HG02610 (cell line): ENCODE data around the gene CHST13.

Experiments used
- ATAC-seq: cut with Tn5 transposase; IDR thresholded peaks from one replicate; pipeline ENCODE4 v1.9.1; 2021; ENCODE audit warnings: mild to moderate bottlenecking, moderate library complexity; ENCODE audit not compliant: unreplicated experiment

Gene CHST13

GRCh38 chr3:126539558-126540250, 15.7 kb downstream of the CHST13 start:
- ATAC-seq, result no peak

DNA sequence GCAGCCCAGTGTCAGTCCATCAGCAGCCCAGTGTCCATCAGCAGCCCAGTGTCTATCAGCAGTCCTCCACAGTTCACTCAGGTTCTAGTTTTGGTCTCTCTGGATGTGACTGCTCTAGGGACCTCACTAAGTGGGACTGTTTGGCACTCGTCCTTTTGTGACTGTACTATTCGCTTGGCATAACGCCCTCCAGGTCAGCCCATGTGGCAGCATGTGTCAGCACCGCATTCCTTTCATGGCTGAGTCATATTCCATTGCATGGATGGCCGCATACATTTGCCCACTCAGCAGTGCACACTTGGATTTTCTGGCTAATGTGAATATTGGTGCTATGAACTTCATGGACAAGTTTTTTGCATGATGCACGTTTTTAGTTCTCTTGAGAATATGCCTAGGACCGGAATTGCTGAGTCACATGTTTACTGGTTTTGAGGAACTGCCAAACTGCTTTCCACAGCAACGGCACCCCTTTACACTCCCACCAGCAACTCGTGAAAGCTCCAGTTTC, 16.4 kb downstream of the CHST13 start:
- ATAC-seq, result no peak

DNA sequence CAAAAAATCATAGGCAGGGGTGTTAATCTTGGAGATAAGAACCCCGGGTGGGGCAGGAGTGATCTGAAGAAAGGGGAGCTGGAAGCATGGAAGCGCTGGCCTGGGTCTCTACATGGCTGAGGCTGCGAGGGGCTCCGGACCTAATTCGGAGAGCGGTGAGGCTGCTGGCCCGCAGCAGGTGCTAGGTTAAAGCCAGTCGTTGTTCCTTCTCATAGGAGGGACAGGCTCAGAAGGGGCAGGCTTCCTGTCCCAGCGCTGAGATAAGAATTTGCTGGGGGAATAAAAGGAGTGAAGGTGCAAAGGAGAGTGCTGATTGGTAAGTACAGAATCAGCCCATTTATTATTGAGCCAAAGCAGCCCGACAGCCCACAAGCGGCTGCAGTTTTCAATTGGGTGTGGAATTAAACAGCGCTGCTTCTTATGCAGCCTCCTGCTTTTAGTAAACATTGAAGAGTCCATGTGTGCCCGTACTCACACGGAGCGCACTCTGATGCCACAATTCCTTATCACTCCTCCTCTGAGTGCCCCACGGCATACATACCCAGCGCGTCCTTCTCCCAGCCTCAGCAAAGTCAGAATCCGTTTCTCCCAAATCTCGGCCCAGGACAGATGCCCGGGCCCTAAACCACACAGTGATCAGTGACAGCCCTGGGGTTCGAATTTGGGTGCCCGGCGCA, 17.1 kb downstream of the CHST13 start:
- no peak for ATAC-seq

DNA sequence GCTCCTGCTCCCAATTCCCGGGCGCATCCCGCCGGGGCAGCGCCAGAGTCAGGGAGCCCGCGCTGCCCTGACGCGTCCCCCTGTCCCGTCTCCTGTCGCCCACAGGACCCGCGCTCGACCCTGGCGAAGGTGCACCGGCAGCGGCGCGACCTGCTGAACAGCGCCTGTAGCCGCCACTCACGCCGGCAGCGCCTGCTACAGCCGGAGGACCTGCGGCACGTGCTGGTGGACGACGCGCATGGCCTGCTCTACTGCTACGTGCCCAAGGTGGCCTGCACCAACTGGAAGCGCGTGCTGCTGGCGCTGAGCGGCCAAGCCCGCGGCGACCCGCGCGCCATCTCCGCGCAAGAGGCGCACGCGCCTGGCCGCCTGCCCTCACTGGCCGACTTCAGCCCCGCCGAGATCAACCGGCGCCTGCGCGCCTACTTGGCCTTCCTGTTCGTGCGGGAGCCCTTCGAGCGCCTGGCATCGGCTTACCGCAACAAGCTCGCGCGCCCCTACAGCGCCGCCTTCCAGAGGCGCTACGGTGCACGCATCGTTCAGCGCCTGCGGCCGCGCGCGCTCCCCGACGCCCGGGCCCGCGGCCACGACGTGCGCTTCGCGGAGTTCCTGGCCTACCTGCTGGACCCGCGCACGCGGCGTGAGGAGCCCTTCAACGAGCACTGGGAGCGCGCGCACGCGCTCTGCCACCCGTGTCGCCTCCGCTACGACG, 17.8 kb downstream of the CHST13 start:
- no peak for ATAC-seq

- no peak for ATAC-seq
These were observed 18.6 kb downstream of the CHST13 start for GRCh38 chr3:126542340-126543241.

DNA sequence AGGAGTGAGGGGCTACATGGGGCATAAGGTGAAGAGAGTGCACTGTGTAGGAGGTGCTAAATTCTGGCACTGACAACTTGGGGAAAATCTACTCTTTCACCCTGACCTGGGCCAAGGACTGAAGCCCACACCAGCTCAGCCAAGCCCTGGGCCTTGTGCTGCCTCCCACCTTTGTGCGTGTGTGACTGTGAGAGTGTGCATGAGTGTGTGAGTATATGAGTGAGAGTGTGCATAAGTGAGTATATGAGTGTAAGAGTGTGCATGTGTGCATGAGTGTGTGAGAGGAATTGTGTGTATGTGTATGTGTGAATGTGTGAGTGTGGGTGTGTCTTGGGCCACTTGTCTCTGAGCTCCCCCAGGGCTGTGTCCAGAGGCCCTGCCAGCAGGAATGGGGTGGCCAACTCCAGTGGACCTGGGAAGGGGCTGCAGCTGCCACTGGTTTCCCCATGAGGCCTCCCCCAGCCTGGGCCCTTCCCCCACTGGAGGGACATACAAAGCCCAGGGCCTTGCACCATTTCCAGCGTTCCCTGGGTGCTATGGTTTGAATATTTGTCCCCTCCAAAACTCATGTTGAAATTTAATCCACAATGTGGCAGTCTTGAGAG, 19.6 kb downstream of the CHST13 start:
- no peak for ATAC-seq

- no peak for ATAC-seq
These were observed 20.8 kb downstream of the CHST13 start for GRCh38 chr3:126544596-126545281.

DNA sequence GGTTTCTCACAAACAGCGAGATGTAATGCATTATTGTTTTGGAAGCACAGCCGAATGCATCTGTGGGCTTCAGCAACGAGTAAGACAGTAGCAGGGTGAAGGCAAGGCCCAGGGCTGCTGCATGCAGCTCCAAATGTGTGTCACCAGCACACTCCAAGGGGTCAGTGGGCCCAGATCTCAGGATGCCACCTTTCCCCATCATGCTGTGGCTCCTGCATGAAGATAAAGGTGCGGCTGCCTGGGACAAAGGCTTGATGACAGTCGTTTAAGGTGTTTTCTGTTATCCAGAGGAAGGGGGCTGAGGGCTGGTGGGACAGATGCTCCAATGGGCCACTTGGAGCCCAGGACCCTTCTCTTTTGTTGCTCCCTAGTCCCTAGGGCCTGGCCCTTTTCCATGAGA, 21.6 kb downstream of the CHST13 start:
- ATAC-seq, result no peak

GRCh38 chr3:126546013-126546412, 22.1 kb downstream of the CHST13 start:
- ATAC-seq, result no peak

- no peak for ATAC-seq
These were observed 22.7 kb downstream of the CHST13 start for GRCh38 chr3:126546549-126547239.

DNA sequence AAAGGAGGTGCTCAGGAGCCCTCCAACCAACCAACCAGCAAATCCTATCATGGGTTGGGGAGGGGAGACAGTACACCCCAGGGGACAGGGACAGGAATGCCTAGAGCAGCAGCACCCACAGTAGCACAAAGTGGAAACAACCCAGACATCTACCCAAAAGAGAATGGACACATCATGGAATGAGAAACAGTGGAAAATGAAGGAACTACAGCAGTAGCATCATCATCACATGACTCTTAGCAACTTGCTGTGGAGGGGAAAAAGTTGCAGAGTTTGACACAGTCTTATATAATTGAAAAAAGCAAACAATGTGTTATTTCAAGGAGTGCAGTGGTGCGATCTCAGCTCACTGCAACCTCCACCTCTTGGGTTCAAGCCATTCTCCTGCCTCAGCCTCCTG, 23.8 kb downstream of the CHST13 start:
- ATAC-seq, result no peak

GRCh38 chr3:126548556-126549466, 24.9 kb downstream of the CHST13 start:
- ATAC-seq, result no peak

DNA sequence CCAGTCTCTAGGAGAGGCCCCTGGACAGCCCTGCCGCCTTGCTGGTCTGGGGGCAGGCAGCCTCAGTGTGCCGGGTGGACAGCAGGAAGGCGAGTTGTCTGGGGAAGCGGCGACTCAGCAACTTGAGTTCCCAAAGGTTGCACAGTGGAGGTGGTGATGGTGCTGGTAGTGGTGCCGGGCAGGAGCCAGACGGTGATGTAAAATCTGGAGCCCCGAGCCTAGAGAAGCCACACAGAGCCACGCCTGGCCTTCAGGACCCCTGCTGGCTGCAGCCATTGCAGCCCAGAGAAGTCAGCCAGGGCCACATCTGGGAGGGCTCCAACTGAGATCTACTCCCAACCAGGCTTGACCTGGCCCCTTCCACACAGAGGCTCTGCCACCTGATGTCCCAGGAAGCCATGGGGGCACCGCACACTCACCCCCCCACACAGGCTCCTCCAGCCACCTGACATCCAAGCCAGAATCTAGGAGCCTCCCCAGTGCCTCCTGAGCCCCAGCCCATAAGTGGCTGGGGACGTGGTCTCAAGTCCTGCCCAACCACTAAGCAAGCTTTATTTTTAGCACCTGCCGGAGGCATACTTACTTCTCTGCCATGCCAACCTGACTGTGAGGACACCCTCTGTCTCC, 26.0 kb downstream of the CHST13 start:
- no peak for ATAC-seq

DNA sequence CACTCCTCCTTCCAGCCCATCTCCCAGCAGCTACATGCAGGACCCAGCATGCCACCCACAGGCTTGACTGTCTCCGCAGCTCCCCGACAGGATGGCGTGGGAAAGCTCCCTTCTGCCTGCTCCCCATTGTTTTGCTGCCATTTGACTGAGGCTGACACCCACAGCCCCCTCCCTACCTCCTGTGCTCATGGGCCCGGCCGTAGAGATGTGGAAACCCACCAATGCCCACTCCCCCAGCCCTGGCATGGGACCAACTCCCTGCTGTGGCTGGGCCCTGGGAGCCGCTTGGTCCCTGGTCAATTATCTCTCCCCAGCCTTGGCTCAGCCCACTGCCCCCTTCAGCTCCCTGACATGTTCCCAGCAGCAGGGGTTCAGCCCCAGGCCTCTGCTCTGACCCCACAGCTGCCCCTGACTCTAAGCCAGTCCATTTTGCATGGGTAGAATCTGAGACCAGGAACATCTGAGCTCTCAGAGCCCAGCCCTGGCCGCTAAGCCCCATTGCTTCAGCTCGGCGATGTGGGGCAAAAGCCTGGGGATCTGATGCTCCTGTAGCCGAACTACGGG, 26.6 kb downstream of the CHST13 start:
- no peak for ATAC-seq

GRCh38 chr3:126551121-126551838, 27.3 kb downstream of the CHST13 start:
- ATAC-seq, result no peak

GRCh38 chr3:126551839-126552687, 28.1 kb downstream of the CHST13 start:
- no peak for ATAC-seq
